IMR-90 (cell line): ENCODE measurements around the gene EBI3. TPM values are rescaled to one million over a fixed set of nuclear protein-coding genes. Genes with fewer than 3 reads are reported as not detected.

Source experiments
- ATAC-seq: fragments of 200-7000 bp; cut with Tn5 transposase; 2 replicates; pipeline ENCODE4 v1.9.1; 2020; ENCODE audit warnings: low read depth, mild to moderate bottlenecking, moderate library complexity
- BruUV-seq: library from RNA; stranded (reverse); fragments of 400-500 nt; replicated peaks from 2 replicates; lab custom pipeline; 2021; lab: Mats Ljungman, UMichigan
- CTCF ChIA-PET: fragments of 300-600 bp; formaldehyde crosslinking; extraction: SDS; loops from one replicate; lab custom pipeline; 2021; ENCODE audit warnings: antibody characterized with exemption; lab: Yijun Ruan, JAX
- POLR2A ChIA-PET: fragments of 300-600 bp; sonication (Branson Sonifier 250); formaldehyde crosslinking; loops from one replicate; lab custom pipeline; 2022; ENCODE audit warnings: antibody characterized with exemption; ENCODE audit not compliant: unreplicated experiment; lab: Charles Lee
- DNase-seq: peaks from one replicate; pipeline ENCODE4 v3.0.0; 2013
- H2AFZ ChIP-seq: replicated peaks from 2 replicates; pipeline ENCODE3; 2013; ENCODE audit warnings: low read length, mild to moderate bottlenecking; ENCODE audit not compliant: poor library complexity
- H2AK5ac ChIP-seq: 2 replicates; pipeline ENCODE4 v1.6.1; 2013; ENCODE audit warnings: low read depth, low read length, inconsistent platforms
- H2AK9ac ChIP-seq: replicated peaks from 2 replicates; pipeline ENCODE3; 2013; ENCODE audit warnings: mild to moderate bottlenecking, low read depth, low read length, moderate library complexity; ENCODE audit not compliant: poor library complexity
- H2BK120ac ChIP-seq: 2 replicates; pipeline ENCODE4 v1.6.1; 2013; ENCODE audit warnings: low read depth, low read length, inconsistent platforms
- H2BK15ac ChIP-seq: 3 replicates; pipeline ENCODE4 v1.6.1; 2013; ENCODE audit warnings: low read depth, low read length, inconsistent platforms
- H2BK20ac ChIP-seq: 2 replicates; pipeline ENCODE4 v1.6.1; 2013; ENCODE audit warnings: low read depth, mild to moderate bottlenecking, inconsistent platforms, low read length, moderate library complexity
- H2BK5ac ChIP-seq: 2 replicates; pipeline ENCODE4 v1.6.1; 2013; ENCODE audit warnings: mild to moderate bottlenecking, low read depth, low read length, inconsistent platforms; ENCODE audit not compliant: poor library complexity, severe bottlenecking
- H3K14ac ChIP-seq: replicated peaks from 2 replicates; pipeline ENCODE4 v1.6.1; 2013; ENCODE audit warnings: low read depth, low read length, inconsistent platforms
- H3K18ac ChIP-seq: 2 replicates; pipeline ENCODE4 v1.6.1; 2013; ENCODE audit warnings: low read depth, low read length, control low read depth
- H3K23ac ChIP-seq: 2 replicates; pipeline ENCODE4 v1.6.1; 2013; ENCODE audit warnings: low read depth, low read length, inconsistent platforms
- H3K27ac ChIP-seq: 2 replicates; pipeline ENCODE4 v1.5.1; 2013; ENCODE audit warnings: mild to moderate bottlenecking, control low read depth, low read length; ENCODE audit not compliant: insufficient read depth
- H3K27me3 ChIP-seq: 2 replicates; pipeline ENCODE4 v1.6.1; 2013; ENCODE audit warnings: low read length; ENCODE audit not compliant: control insufficient read depth, insufficient read depth
- H3K36me3 ChIP-seq: 2 replicates; pipeline ENCODE4 v1.6.1; 2013; ENCODE audit warnings: low read length, mixed read lengths; ENCODE audit not compliant: control insufficient read depth, insufficient read depth
- H3K4ac ChIP-seq: 2 replicates; pipeline ENCODE4 v1.6.1; 2013; ENCODE audit warnings: low read depth, low read length, inconsistent platforms
- H3K4me1 ChIP-seq: 2 replicates; pipeline ENCODE4 v1.6.1; 2013; ENCODE audit warnings: low read length, mixed read lengths; ENCODE audit not compliant: control insufficient read depth, insufficient read depth
- H3K4me2 ChIP-seq: 2 replicates; pipeline ENCODE4 v1.6.1; 2013; ENCODE audit warnings: low read depth, mild to moderate bottlenecking, control low read depth, low read length, moderate library complexity
- H3K4me3 ChIP-seq: 2 replicates; pipeline ENCODE4 v1.5.1; 2013; ENCODE audit warnings: low read depth, mild to moderate bottlenecking, control low read depth, low read length, moderate library complexity; ENCODE audit not compliant: insufficient read depth
- H3K56ac ChIP-seq: 2 replicates; pipeline ENCODE4 v1.6.1; 2013; ENCODE audit warnings: low read length, inconsistent platforms; ENCODE audit not compliant: insufficient read depth; ENCODE audit errors: extremely low read depth
- H3K79me1 ChIP-seq, 2 experiments: 2 replicates each; pipeline ENCODE4 v1.6.1; 2013; ENCODE audit warnings: low read length in 2 of 2, inconsistent platforms in 1 of 2, low read depth in 1 of 2
- H3K9ac ChIP-seq: 2 replicates; pipeline ENCODE4 v1.6.1; 2013; ENCODE audit warnings: low read depth, low read length, control low read depth
- H3K9me1 ChIP-seq: 2 replicates; pipeline ENCODE4 v1.6.1; 2013; ENCODE audit warnings: low read length, inconsistent platforms; ENCODE audit not compliant: insufficient read depth
- H3K9me3 ChIP-seq: 2 replicates; pipeline ENCODE4 v1.6.1; 2013; ENCODE audit warnings: low read length; ENCODE audit not compliant: control insufficient read depth, insufficient read depth
- H4K20me1 ChIP-seq: 2 replicates; pipeline ENCODE4 v1.6.1; 2013; ENCODE audit warnings: low read length, inconsistent platforms; ENCODE audit not compliant: insufficient read depth
- H4K5ac ChIP-seq: 2 replicates; pipeline ENCODE4 v1.6.1; 2013; ENCODE audit warnings: mild to moderate bottlenecking, low read depth, low read length, control low read depth
- H4K8ac ChIP-seq, 2 experiments: 2 replicates each; pipeline ENCODE4 v1.6.1; 2013; ENCODE audit warnings: low read depth in 2 of 2, low read length in 2 of 2, control low read depth in 1 of 2, inconsistent platforms in 1 of 2
- H4K91ac ChIP-seq: 2 replicates; pipeline ENCODE4 v1.6.1; 2013; ENCODE audit warnings: low read depth, low read length, inconsistent platforms; ENCODE audit not compliant: insufficient read depth
- BHLHE40 ChIP-seq: fragments of 150-350 bp; IDR thresholded peaks from 2 replicates; pipeline ENCODE4 v1.6.1; 2016; ENCODE audit warnings: mild to moderate bottlenecking, low read depth, low read length
- CEBPB ChIP-seq: IDR thresholded peaks from 2 replicates; pipeline ENCODE4 v1.6.1; 2012; ENCODE audit warnings: low read depth, low read length, improper control_type of control experiment
- CHD1 ChIP-seq: IDR thresholded peaks from 2 replicates; pipeline ENCODE4 v1.6.1; 2012; ENCODE audit warnings: low read depth, low read length, improper control_type of control experiment
- FOS ChIP-seq: fragments of 150-350 bp; IDR thresholded peaks from 2 replicates; pipeline ENCODE4 v1.6.1; 2016; ENCODE audit warnings: low read depth, low read length
- MAFK ChIP-seq: IDR thresholded peaks from 2 replicates; pipeline ENCODE4 v1.6.1; 2012; ENCODE audit warnings: low read depth, low read length, improper control_type of control experiment
- NFE2L2 ChIP-seq: fragments of 150-350 bp; IDR thresholded peaks from 2 replicates; pipeline ENCODE4 v1.6.1; 2016; ENCODE audit warnings: low read depth, mild to moderate bottlenecking, low read length
- POLR2A ChIP-seq: IDR thresholded peaks from 2 replicates; pipeline ENCODE4 v1.6.1; 2012; ENCODE audit warnings: mild to moderate bottlenecking, low read depth, low read length
- RCOR1 ChIP-seq: IDR thresholded peaks from 2 replicates; pipeline ENCODE4 v1.6.1; 2012; ENCODE audit warnings: mild to moderate bottlenecking, low read length, improper control_type of control experiment; ENCODE audit not compliant: insufficient replicate concordance
- SMC3 ChIP-seq: fragments of 150-350 bp; IDR thresholded peaks from 2 replicates; pipeline ENCODE4 v1.6.1; 2016; ENCODE audit warnings: low read depth, mild to moderate bottlenecking, antibody characterized with exemption, low read length, moderate library complexity
- WGBS, 2 experiments: methylation state at CpG; one replicate each; pipeline versions ENCODE4 v1.1.5 to v1.1.7; 2013; ENCODE audit warnings: missing lambda C conversion rate in 2 of 2; ENCODE audit not compliant: insufficient read length in 1 of 2; ENCODE audit errors: extremely low coverage in 2 of 2; 5-methylcytosine and 5-hydroxymethylcytosine counted together
- dilution Hi-C: fragments of 300-500 bp; cut with HindIII; formaldehyde crosslinking; loops from one replicate; pipeline ENCODE4 v1.14.3; 2018; ENCODE audit warnings: low sequenced_read_pairs; ENCODE audit not compliant: unreplicated experiment
- in situ Hi-C: fragments of 300-500 bp; cut with MboI; formaldehyde crosslinking; loops from 3 replicates; pipeline ENCODE4 v1.14.3; 2019; ENCODE audit warnings: low sequenced_read_pairs, inconsistent platforms, mixed read lengths
- intact Hi-C: fragments of 100-400 bp; cut with micrococcal nuclease; formaldehyde crosslinking; loops from 2 replicates; pipeline ENCODE4 v1.10.0; 2022
- polyA plus RNA-seq, 3 experiments: library from polyadenylated mRNA; depleted of rRNA; stranded (reverse); fragments of >200 nt; gene quantifications; 2 replicates each; pipeline ENCODE4 v1.2.3, GENCODE V29; 2012; ENCODE audit warnings: low replicate concordance in 1 of 3
- total RNA-seq: library from RNA; depleted of rRNA; stranded (reverse); fragments of >200 nt; gene quantifications from 2 replicates; pipeline ENCODE4 v1.2.3, GENCODE V29; 2012
- TF ChIP-seq, protein P1 (sequence below): conservative IDR thresholded peaks from 2 replicates; pipeline ENCODE4 v1.5.1; 2012; ENCODE audit warnings: mild to moderate bottlenecking, low read depth, low read length, improper control_type of control experiment

The EBI3 gene
- total and polyA plus RNA-seq, 2 of the 4 experiments (the other 2 are of a cell fraction), result 0.36 to 2.7 TPM

DNA sequence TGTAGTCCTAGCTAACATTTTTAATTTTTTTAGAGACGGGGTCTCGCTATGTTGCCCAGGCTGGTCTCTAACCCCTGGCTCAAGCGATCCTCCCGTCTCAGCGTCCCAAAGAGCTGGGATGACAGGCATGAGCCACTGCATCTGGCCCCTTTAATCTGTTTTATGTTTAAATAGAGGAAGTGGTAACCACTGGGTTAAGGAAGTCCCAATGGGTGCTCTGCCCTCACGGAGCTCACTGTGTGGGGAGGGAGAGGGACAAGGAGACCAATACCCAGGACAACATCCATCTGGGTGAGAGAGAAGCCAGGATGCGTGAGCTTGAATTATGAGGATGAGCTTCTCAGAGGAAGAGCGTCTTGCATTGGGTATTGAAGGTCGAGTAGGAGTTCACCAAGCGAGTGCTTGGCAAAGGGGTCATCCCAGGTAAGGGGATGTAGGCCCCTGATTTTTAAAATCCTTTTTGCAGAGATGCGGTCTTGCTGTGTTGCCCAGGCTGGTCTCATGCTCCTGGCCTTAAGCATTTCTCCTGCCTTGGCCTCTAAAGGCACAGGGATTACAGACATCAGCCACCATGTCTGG lies 31.4 kb downstream of the EBI3 start:
- no peak overlapping the region for H3K14ac ChIP-seq
- POLR2A ChIA-PET, result no interaction called here
- H2BK120ac ChIP-seq, result no peak overlapping the region
- no peak overlapping the region for H4K91ac ChIP-seq
- H3K56ac ChIP-seq, result no peak overlapping the region
- WGBS, 2 experiments, result 100% methylated on average over 4 of the region's 11 CpGs; no CpG with 5 or more reads in 1 of the 2 experiments
- H3K9me1 ChIP-seq, result no peaks in the 10 kb centered on the region
- H2AK5ac ChIP-seq, result no peak overlapping the region
- peaks cover 6% of the 10 kb centered on the region; the same call in 1 of the 2 replicates for H3K9me3 ChIP-seq
- no peak overlapping the region for H4K8ac ChIP-seq
- CTCF ChIA-PET, result interaction anchor here (0.8 kb wide), 1 partner anchor 92 kb away, joined by 3 read pairs; no protein-coding TSS in a partner anchor
- H3K4me1 ChIP-seq, result no peaks in the 10 kb centered on the region
- no TSS peak for BruUV-seq
- H3K4ac ChIP-seq, result no peak overlapping the region
- H3K36me3 ChIP-seq, result peaks cover 32% of the 10 kb centered on the region
- no peak overlapping the region for H2BK15ac ChIP-seq
- no peak overlapping the region for H2BK20ac ChIP-seq
- no peak overlapping the region for H3K4me3 ChIP-seq
- H3K79me1 ChIP-seq, result no peaks in the 10 kb centered on the region
- no peak for DNase-seq
- no peak overlapping the region for H3K27ac ChIP-seq
- H3K23ac ChIP-seq, result no peak overlapping the region
- H3K18ac ChIP-seq, result no peak overlapping the region
- H3K4me2 ChIP-seq, result no peak overlapping the region
- no peak overlapping the region for H3K9ac ChIP-seq
- no peak for ATAC-seq
- no peaks in the 10 kb centered on the region for H4K20me1 ChIP-seq
- dilution Hi-C loops, result no loop called here
- in situ Hi-C loops, result no loop called here
- no peak overlapping the region for H2AFZ ChIP-seq
- H4K5ac ChIP-seq, result no peak overlapping the region
- intact Hi-C loops, result no loop called here
- TF ChIP-seq RCOR1, result no peak
- no peak for TF ChIP-seq CHD1
- no peak for TF ChIP-seq BHLHE40
- TF ChIP-seq, protein P1, sequence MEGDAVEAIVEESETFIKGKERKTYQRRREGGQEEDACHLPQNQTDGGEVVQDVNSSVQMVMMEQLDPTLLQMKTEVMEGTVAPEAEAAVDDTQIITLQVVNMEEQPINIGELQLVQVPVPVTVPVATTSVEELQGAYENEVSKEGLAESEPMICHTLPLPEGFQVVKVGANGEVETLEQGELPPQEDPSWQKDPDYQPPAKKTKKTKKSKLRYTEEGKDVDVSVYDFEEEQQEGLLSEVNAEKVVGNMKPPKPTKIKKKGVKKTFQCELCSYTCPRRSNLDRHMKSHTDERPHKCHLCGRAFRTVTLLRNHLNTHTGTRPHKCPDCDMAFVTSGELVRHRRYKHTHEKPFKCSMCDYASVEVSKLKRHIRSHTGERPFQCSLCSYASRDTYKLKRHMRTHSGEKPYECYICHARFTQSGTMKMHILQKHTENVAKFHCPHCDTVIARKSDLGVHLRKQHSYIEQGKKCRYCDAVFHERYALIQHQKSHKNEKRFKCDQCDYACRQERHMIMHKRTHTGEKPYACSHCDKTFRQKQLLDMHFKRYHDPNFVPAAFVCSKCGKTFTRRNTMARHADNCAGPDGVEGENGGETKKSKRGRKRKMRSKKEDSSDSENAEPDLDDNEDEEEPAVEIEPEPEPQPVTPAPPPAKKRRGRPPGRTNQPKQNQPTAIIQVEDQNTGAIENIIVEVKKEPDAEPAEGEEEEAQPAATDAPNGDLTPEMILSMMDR, result no peak
- TF ChIP-seq SMC3, result no peak
- no peak for TF ChIP-seq POLR2A
- TF ChIP-seq FOS, result no peak
- TF ChIP-seq CEBPB, result no peak
- TF ChIP-seq MAFK, result no peak
- TF ChIP-seq NFE2L2, result no peak
- H2AK9ac ChIP-seq, result no peak overlapping the region
- no peaks in the 10 kb centered on the region for H3K27me3 ChIP-seq
- no peak overlapping the region for H2BK5ac ChIP-seq
